ENCODE results near the gene GIN1.

Gene GIN1

GRCh38 chr5:103102234-103102633 is 17.7 kb downstream of the GIN1 start:
- no peak overlapping the region for H3K27ac ChIP-seq (ENCODE audit: poor library complexity, severe bottlenecking)
- no peak for ATAC-seq (ENCODE audit: low read depth)

GRCh38 chr5:103101079-103101750 is 18.7 kb downstream of the GIN1 start:
- H3K36me3 ChIP-seq (ENCODE audit: low read depth), result peaks cover 50% of the 10 kb centered on the region
- no peaks in the 10 kb centered on the region for H3K9me3 ChIP-seq (ENCODE audit: severe bottlenecking)
- DNase-seq (ENCODE audit: low spot score) (no peak), ATAC-seq (ENCODE audit: low read depth) (no peak)
- no peaks in the 10 kb centered on the region for H3K4me1 ChIP-seq (ENCODE audit: insufficient read depth, poor library complexity, severe bottlenecking)
- H3K4me3 ChIP-seq (ENCODE audit: severe bottlenecking), result no peak overlapping the region
- no peak for TF ChIP-seq CTCF (IDR thresholded peaks at IDR 0.05; ENCODE audit: poor library complexity, severe bottlenecking)
- no peaks in the 10 kb centered on the region for H3K27me3 ChIP-seq (ENCODE audit: insufficient read depth, poor library complexity, severe bottlenecking)
- no peak overlapping the region for H3K27ac ChIP-seq (ENCODE audit: poor library complexity, severe bottlenecking)

More at GRCh38 chr5:103102234-103102633, 17.7 kb downstream of the GIN1 start:
- Histone ChIP-seq H3K36me3 (ENCODE audit: low read depth) (peaks cover 50% of the 10 kb centered on the region), H3K4me3 (ENCODE audit: severe bottlenecking) (no peak overlapping the region), H3K9me3 (ENCODE audit: severe bottlenecking) (no peaks in the 10 kb centered on the region), H3K27me3 (ENCODE audit: insufficient read depth, poor library complexity, severe bottlenecking) (no peaks in the 10 kb centered on the region), H3K4me1 (ENCODE audit: insufficient read depth, poor library complexity, severe bottlenecking) (no peaks in the 10 kb centered on the region)
- DNase-seq (ENCODE audit: low spot score), result no peak
- no peak for TF ChIP-seq CTCF (IDR thresholded peaks at IDR 0.05; ENCODE audit: poor library complexity, severe bottlenecking)

- ATAC-seq (ENCODE audit: low read depth) (no peak), DNase-seq (ENCODE audit: low spot score) (no peak)
- no peaks in the 10 kb centered on the region for H3K4me1 ChIP-seq (ENCODE audit: insufficient read depth, poor library complexity, severe bottlenecking)
- TF ChIP-seq CTCF (IDR thresholded peaks at IDR 0.05; ENCODE audit: poor library complexity, severe bottlenecking), result no peak
- no peaks in the 10 kb centered on the region for H3K9me3 ChIP-seq (ENCODE audit: severe bottlenecking)
- no peak overlapping the region for H3K27ac ChIP-seq (ENCODE audit: poor library complexity, severe bottlenecking)
- peaks cover 42% of the 10 kb centered on the region for H3K36me3 ChIP-seq (ENCODE audit: low read depth)
- no peak overlapping the region for H3K4me3 ChIP-seq (ENCODE audit: severe bottlenecking)
- no peaks in the 10 kb centered on the region for H3K27me3 ChIP-seq (ENCODE audit: insufficient read depth, poor library complexity, severe bottlenecking)
Observed at GRCh38 chr5:103098993-103099392, 20.9 kb downstream of the GIN1 start.

- peaks cover 38% of the 10 kb centered on the region for H3K36me3 ChIP-seq (ENCODE audit: low read depth)
- H3K4me1 ChIP-seq (ENCODE audit: insufficient read depth, poor library complexity, severe bottlenecking), result no peaks in the 10 kb centered on the region
- no peaks in the 10 kb centered on the region for H3K27me3 ChIP-seq (ENCODE audit: insufficient read depth, poor library complexity, severe bottlenecking)
- DNase-seq (ENCODE audit: low spot score), result no peak
- no peak for ATAC-seq (ENCODE audit: low read depth)
- no peak overlapping the region for H3K4me3 ChIP-seq (ENCODE audit: severe bottlenecking)
- H3K27ac ChIP-seq (ENCODE audit: poor library complexity, severe bottlenecking), result no peak overlapping the region
- no peak for TF ChIP-seq CTCF (IDR thresholded peaks at IDR 0.05; ENCODE audit: poor library complexity, severe bottlenecking)
- no peaks in the 10 kb centered on the region for H3K9me3 ChIP-seq (ENCODE audit: severe bottlenecking)
Observed at GRCh38 chr5:103094737-103095136, 25.2 kb downstream of the GIN1 start.

- Histone ChIP-seq H3K4me3 (ENCODE audit: severe bottlenecking) (no peak overlapping the region), H3K9me3 (ENCODE audit: severe bottlenecking) (no peaks in the 10 kb centered on the region), H3K36me3 (ENCODE audit: low read depth) (peaks cover 38% of the 10 kb centered on the region), H3K4me1 (ENCODE audit: insufficient read depth, poor library complexity, severe bottlenecking) (no peaks in the 10 kb centered on the region), H3K27me3 (ENCODE audit: insufficient read depth, poor library complexity, severe bottlenecking) (no peaks in the 10 kb centered on the region), H3K27ac (ENCODE audit: poor library complexity, severe bottlenecking) (no peak overlapping the region)
- no peak for DNase-seq (ENCODE audit: low spot score)
- ATAC-seq (ENCODE audit: low read depth), result no peak
- no peak for TF ChIP-seq CTCF (IDR thresholded peaks at IDR 0.05; ENCODE audit: poor library complexity, severe bottlenecking)
Observed at GRCh38 chr5:103093727-103094126, 26.2 kb downstream of the GIN1 start.

Measured in RWPE2 (cell line).